Endothelial cell of hepatic sinusoid (primary cell): ENCODE data around the gene KRT6B.
"Not testable (repeated sequence)": the region's sequence is repeated elsewhere in the genome, so short reads cannot be mapped to it uniquely, and the experiment has no call there.

Experiments used
- in situ Hi-C: cut with HindIII; loops from 2 replicates; pipeline ENCODE4 v1.10.0; 2017; ENCODE audit warnings: low sequenced_read_pairs

KRT6B gene

DNA sequence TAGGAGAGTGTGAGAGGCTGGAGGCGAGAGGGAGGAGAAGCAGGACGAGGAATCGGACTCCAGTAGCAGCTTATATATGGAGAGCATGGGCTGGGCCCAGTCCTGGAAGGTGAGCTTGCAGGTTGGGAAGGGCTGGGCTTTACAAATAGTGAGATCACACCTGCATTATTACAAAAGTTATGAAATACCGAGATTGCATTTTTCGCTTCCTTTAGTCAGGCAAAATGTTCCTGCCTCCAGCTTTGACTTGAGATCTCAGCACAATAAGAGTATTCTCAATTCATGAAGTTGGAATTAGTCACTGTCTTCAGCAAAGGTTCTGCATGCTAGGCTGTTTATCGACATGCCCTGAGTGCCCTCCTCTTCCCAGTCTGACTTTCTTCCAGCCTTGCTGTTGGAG, at the start of gene KRT6B:
TSS of gene KRT6B (minus strand) at position 46 of the 400 bp plus-strand sequence. CDS start 68 bp downstream, outside the sequence.
- in situ Hi-C loops, result no loop called here

GRCh38 chr12:52501490-52501889, 49.5 kb upstream of the KRT6B start:
- in situ Hi-C loops, result no loop called here

- in situ Hi-C loops, result not testable (repeated sequence)
Measured at GRCh38 chr12:52500574-52500973, 48.6 kb upstream of the KRT6B start.

DNA sequence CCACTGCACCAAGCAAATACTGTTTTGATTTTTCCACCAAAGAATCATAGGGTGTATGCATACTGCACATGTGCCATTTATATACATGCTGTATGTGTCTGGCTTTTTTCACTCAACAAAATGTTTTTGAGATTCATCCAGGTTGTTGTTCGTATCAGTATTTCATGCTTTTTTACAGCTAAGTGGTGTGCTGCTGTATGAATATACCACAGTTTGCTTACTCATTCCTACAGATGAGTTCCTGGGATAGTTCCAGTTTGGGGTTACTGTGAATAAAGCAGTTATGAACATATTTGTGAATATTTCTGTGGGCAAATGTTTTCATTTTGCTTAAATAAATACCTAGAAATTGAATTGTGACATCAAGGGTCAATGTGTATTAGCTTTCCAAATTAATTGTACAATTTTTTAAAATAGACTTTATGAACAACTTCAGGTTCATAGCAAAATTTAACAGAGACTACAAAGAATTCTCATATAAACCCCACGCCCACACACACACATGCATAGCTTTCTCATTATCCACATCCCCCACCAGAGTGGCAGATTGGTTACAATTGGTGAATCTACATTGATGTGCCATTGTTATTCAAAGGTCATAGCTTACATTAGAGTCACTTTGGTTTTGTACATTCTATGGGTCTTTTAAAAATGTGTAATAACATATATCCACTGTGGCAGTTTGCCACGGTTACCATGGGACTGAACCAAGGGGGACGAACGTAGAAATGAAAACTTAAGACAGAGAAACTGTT, 48.0 kb upstream of the KRT6B start:
- in situ Hi-C loops, result loop anchor here (5.0 kb wide), 1 partner anchor 58 kb away; no protein-coding TSS in a partner anchor

DNA sequence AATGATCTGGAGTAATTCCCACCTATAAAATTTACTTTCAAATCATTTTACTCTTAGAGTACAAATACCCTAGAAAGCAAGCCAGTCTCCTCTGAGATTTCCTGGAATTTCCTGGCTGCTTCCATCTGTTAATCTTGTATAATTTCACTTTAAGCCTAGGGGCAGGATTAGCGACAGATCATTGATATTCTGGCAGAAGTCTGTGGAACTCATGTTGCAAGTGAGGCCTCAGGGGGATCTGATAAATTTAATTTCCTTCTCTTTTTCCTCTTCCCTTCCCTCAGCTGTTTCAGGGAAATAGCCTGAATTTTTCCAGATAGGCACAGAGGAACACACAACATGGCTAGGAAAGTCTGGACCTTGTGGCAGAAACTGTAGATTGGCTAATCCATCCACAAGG, 47.0 kb upstream of the KRT6B start:
- in situ Hi-C loops, result loop anchor here (5.0 kb wide), 1 partner anchor 57 kb away; no protein-coding TSS in a partner anchor

DNA sequence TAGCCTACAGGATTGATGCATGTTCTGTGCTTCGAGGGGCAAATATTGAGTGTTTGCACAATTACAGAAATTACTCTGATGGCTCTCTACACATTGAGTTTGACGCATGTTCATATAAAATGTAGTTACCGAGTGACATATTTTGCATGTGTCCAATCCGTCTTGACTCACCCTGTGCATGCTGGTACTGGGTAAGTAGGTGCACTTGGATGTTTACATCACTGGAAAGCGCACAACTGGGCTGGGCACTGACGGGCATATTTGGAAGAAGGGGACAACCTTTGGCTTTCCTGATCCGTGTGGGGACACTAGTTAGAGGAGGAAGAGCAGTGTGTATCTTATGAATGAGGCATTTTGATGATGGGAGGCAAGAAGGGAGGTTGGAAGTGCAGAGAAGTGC, 46.0 kb upstream of the KRT6B start:
- in situ Hi-C loops, result loop anchor here (5.0 kb wide), 1 partner anchor 56 kb away; no protein-coding TSS in a partner anchor

DNA sequence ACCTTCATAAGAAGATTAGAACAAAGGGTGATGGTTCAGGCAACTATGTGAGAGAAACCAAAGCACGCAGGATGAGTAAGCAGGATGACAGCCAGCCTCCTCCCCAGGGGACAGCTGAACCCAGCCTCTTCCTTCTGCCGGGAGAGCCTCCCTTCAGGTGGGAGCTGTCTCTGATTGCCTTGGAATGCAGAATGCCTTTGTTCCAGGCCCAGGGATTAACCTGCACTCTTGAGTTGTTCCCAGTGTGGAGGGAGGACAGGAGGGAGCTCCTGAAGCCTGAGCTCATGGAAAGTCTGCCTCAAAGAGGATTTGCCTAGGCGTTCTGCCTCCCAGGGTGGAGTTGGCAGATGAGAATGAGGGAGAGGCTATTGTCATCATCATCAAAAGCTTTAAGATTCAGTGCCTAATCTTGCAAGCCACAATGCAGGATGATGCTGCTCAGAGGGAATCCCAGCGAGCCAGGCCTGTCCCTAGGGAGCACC, 44.7 kb upstream of the KRT6B start:
- in situ Hi-C loops, result loop anchor here (5.0 kb wide), 1 partner anchor 54 kb away; no protein-coding TSS in a partner anchor

DNA sequence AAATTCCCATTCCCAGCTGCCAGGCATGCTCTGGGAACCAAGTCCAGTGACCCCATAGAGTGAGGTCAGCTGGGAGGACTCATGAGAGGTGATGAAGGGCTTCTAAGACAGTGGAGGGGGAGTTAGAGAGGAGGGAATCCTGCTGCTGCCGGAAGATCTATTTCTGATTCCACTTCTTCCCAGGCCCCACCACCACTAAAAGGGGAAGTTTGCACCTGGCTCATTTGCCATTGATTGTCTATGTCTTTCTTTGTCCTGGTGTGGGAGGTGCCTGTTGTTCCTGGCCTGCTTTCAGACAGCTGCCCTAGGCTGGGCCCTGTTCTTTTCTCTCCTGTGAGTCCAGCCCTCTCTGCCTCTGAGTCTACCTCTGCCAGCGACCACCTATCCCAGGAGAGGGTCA, 44.1 kb upstream of the KRT6B start:
- in situ Hi-C loops, result loop anchor here (5.0 kb wide), 1 partner anchor 54 kb away; no protein-coding TSS in a partner anchor

DNA sequence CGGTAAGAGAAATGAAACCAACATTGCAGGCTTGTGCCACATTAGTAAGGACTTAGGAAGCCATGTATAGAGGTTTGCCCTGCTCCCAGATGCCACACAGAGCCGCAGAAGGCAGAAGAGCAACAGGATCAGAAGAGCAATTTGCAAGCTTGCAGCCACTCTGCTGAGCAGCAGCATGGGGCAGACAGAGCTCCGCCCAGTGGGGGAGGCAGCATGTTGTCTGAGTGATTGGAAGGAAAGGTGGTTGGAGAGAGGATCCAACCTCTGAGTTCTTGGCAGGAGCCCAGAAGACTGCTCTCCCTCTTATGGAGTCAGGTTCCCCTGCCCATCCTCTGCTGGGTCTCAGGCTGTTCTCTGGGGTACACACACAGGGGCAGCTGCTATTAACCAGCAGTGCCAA, 43.4 kb upstream of the KRT6B start:
- in situ Hi-C loops, result loop anchor here (5.0 kb wide), 1 partner anchor 53 kb away; no protein-coding TSS in a partner anchor

DNA sequence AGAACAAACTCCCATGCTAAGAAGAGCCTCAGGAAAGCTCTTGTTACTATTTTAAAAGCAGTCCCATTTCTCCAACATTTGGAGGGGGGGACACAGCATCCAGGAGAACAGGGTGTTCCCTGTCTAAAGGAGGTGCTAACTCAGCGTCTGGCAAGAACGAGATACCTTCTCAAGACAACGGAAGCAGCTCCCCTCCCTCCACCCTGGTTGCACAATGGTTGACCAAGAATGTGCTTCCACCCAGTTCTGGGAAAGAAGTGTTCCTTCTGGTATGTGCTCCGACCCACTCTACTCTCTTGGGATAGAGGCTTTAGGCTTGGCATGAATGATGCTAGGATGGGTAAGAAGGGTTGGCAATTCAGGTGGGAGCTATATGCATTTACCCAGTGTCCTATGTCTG, 42.6 kb upstream of the KRT6B start:
- in situ Hi-C loops, result no loop called here

GRCh38 chr12:52494100-52494499, 42.2 kb upstream of the KRT6B start:
- in situ Hi-C loops, result no loop called here

DNA sequence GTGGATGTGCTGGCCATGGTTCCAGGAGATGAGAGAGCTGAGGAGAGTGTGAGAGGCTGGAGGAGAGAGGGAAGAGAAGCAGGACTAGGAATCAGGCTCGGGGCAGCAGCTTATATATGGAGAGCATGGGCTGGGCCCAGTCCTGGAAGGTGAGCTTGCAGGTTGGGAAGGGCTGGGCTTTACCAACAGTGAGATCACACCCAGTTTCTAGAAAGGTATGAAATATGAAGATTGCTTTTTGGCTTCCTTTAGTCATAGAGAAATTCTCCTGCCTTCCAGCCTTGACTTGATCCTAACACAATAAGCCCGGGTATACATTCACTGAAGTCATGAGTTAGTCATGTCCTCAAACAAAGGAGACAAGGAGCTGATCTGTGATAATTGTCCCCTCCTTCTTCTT, 41.2 kb upstream of the KRT6B start, which contains the start of gene KRT6A:
TSS of gene KRT6A (minus strand) at position 86 of the 400 bp plus-strand sequence. CDS start at position 17, 69 bp downstream.
- in situ Hi-C loops, result no loop called here

DNA sequence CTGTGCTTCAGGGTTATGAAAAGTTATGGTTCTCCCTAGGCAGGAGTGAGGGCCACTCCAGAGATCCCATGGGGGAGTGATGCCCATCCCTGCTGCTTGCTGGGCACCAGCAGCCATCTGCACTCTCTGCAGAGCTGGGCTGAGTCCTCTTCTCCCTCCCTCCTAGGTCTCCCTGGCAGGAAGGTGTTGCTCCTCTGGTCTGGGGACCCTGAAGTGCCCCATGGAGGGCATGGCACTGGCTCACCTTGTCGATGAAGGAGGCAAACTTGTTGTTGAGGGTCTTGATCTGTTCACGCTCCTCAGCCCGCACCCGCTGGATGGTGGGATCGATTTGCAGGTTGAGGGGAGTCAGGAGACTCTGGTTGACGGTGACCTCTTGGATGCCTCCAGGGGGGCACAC, 40.5 kb upstream of the KRT6B start:
- in situ Hi-C loops, result not testable (repeated sequence)

DNA sequence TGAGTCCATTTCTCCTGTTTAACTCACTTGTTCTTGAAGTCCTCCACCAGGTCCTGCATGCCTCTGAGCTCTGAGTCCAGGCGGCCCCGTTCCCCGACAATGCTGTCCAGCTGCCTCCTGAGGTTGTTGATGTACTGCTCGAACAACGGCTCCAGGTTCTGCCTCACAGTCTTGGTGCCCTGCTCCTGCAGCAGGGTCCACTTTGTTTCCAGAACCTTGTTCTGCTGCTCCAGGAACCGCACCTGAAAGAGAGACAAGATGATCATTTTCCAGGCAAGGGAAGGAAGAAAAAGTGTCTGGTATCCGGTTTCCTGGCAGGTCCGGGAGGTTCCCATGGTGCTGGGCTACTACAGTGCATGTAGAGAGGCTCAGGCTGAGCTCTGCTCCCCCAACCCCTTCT, 39.5 kb upstream of the KRT6B start:
- in situ Hi-C loops, result not testable (repeated sequence)

GRCh38 chr12:52488736-52489135, 36.8 kb upstream of the KRT6B start:
- in situ Hi-C loops, result no loop called here

DNA sequence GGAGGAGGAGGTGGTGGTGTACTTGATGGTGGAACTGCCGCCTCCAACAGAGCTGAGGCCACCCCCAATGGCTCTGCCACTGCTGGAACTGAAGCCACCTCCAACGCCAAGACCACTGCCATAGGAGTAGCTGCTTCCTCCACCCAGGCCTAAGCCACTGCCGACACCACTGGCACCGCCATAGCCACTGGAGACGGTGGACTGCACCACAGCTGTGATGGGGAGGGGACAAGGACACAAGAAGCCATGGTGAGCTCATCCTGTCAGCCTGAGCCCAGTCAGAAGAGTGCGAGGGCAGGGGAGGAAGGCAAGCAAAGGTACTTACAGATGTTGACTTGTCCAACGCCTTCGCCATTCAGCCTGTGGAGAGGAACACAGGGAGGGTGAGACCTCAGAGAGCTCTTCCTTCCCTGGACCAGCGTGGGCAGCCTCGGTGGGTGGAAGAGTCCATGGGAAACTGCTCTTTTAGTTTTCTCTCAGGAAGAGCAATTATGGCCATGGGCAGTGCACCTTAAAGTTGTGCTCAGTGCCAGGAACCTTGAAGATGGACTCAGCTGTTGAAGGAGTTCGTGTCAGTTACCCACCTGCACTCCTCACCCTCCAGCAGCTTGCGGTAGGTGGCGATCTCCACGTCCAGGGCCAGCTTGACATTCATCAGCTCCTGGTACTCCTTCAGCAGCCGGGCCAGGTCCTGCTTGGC, 35.9 kb upstream of the KRT6B start:
- in situ Hi-C loops, result not testable (repeated sequence)

DNA sequence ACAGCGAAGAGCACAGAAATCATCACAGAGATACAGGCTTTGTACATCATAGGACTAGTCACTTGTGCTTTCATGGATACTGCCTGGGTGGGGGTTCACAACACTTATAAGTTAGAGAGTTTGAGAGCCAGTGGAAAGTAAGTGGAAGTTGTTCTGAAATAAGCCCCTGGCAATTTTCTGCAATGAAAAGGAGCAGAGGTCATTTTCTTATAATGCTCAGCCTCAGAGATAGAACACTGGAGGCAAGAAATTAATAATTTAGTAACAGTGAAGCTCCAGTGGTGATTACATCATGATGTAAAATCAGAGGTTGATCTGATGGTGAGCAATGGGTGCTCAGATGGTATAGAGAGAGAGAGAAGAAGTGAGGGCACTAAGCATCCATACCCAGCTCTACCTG, 35.3 kb upstream of the KRT6B start:
- in situ Hi-C loops, result no loop called here

- in situ Hi-C loops, result no loop called here
Measured at GRCh38 chr12:52486166-52487105, 34.5 kb upstream of the KRT6B start.

- in situ Hi-C loops, result loop anchor here (5.0 kb wide), 1 partner anchor 92 kb away; the partner anchor contains the start of gene KRT74
Measured at GRCh38 chr12:52480073-52480472, 28.1 kb upstream of the KRT6B start.

GRCh38 chr12:52477651-52478050, 25.7 kb upstream of the KRT6B start:
- in situ Hi-C loops, result no loop called here
